HG02642 (cell line): ENCODE results near the gene MRPL27.

Experiments
- ATAC-seq: cut with Tn5 transposase; IDR thresholded peaks from one replicate; pipeline ENCODE4 v1.9.1; 2021; ENCODE audit warnings: mild to moderate bottlenecking; ENCODE audit not compliant: unreplicated experiment, poor library complexity

Gene MRPL27

DNA sequence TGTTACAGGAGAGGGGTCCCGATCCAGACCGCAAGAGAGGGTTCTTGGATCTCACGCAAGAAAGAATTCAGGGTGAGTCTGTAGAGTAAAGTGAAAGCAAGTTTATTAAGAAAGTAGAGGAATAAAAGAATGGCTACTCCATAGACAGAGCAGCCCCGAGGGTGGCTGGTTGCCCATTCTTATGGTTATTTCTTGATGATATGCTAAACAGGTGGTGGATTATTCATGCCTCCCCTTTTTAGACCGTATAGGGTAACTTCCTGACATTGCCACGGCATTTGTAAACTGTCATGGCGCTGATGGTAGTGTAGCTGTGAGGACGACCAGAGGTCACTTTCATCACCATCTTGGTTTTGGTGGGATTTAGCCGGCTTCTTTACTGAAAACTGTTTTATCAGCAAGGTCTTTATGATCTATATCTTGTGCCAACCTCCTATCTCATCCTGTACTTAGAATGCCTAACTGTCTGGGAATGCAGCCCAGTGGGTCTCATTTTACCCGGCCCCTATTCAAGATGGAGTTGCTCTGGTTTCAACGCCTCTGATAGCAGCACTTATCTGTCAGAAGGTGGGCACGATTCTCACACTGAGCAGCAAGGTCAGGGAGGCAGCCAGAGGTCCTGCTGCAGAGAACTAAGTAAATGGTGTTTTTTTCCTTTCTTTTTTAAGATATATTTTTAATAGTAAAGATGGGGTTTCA is 53.5 kb downstream of the MRPL27 start:
- no peak for ATAC-seq

- ATAC-seq: no peak
These were observed 54.3 kb downstream of the MRPL27 start for GRCh38 chr17:50318501-50319285.
